HepG2 (cell line): ENCODE data around the gene MYO15A. TPM values are rescaled to one million over a fixed set of nuclear protein-coding genes. Genes with fewer than 3 reads are reported as not detected.

ENCODE experiments used
- HINFP ChIP-seq: sonication (generic); formaldehyde crosslinking; IDR thresholded peaks from 2 replicates; pipeline ENCODE4 v1.4.0; 2020; ENCODE audit warnings: low read depth, mild to moderate bottlenecking, missing genetic modification reagents
- MBNL3 ChIP-seq: fragments of 250-450 bp; sonication (Bioruptor Pico); conservative IDR thresholded peaks from 2 replicates; pipeline ENCODE4 v1.8.0; 2022; ENCODE audit warnings: mild to moderate bottlenecking, inconsistent platforms
- SNAPC4 ChIP-seq: sonication (generic); formaldehyde crosslinking; IDR thresholded peaks from 2 replicates; pipeline ENCODE4 v1.4.0; 2020; ENCODE audit warnings: mild to moderate bottlenecking, missing genetic modification reagents
- ZBED4 ChIP-seq: sonication (generic); formaldehyde crosslinking; IDR thresholded peaks from 2 replicates; pipeline ENCODE4 v1.4.0; 2020; ENCODE audit warnings: missing genetic modification reagents, borderline replicate concordance
- polyA plus RNA-seq, 8 experiments: library from polyadenylated mRNA; depleted of rRNA in 3 of 8; stranded (reverse) in 7 of 8; unstranded in 1 of 8; fragments of >200 nt; fragmentation: Illumina TruSeq in 4 of 8; extraction: Trizol in 4 of 8; gene quantifications; 2 replicates each; pipeline versions ENCODE4 v1.2.1 to v1.2.3, GENCODE V29; 2011 to 2016; ENCODE audit warnings: low read depth in 4 of 8, missing spikeins in 1 of 8, mixed read lengths in 1 of 8; ENCODE audit not compliant: insufficient read depth in 1 of 8
- total RNA-seq, 5 experiments: library from RNA; depleted of rRNA; stranded (reverse); fragments of >200 nt; fragmentation: Illumina TruSeq; extraction: Trizol; gene quantifications; 2 replicates each; pipeline ENCODE4 v1.2.3, GENCODE V29; 2016; ENCODE audit warnings: low read depth in 1 of 5
- TF ChIP-seq, protein P1 (sequence below): sonication (generic); formaldehyde crosslinking; IDR thresholded peaks from 2 replicates; pipeline ENCODE4 v1.4.0; 2020; ENCODE audit warnings: low read depth, missing genetic modification reagents

The MYO15A gene
- total and polyA plus RNA-seq, 2 of the 13 experiments (the other 11 are each of a cell fraction or from before 2014, with no cell fraction given): 0.07 to 0.20 TPM

DNA sequence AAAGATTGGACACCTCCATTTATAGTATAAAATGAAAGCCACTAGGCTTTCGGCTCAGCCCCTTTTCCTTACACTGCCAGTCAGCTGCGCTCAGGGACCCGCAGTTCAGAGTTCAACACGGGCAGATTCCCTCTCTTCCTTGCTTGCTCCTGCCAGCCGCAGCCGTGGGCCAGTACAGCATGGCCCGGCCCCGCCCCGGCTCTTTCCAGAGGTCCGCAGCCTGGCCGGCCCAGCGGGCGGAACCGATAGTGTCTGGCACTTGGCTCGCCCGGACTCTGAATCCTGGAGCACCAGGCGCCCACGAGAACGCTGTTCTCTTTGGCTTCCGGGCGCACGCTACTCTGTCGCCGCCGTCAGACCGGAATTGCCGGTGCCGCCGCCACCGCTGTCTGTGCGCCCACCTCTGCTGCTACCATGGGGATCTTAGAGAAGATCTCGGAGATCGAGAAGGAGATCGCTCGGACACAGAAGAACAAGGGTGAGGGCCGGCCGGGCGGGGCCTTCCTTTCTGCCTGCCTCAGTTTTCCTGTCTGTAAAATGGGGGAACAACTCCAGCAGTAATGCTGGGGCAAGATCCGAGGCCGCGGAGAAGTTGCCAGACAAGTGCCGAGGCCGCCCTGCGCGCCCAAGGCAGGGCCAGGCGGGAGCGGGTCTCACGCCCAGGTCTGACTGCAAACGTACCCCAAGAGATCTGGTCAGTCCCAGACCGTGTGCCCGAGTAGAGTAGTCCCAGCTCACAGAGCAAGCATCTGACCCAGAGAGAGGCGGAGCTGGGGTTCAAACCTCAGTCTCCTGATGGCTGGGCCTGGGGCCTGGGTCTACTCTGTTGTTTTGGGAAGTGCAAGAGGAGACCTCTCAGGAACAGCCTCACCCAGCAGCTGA lies 20.7 kb upstream of the MYO15A start, which contains the start of gene DRG2 (continued):
- TF ChIP-seq, protein P1, sequence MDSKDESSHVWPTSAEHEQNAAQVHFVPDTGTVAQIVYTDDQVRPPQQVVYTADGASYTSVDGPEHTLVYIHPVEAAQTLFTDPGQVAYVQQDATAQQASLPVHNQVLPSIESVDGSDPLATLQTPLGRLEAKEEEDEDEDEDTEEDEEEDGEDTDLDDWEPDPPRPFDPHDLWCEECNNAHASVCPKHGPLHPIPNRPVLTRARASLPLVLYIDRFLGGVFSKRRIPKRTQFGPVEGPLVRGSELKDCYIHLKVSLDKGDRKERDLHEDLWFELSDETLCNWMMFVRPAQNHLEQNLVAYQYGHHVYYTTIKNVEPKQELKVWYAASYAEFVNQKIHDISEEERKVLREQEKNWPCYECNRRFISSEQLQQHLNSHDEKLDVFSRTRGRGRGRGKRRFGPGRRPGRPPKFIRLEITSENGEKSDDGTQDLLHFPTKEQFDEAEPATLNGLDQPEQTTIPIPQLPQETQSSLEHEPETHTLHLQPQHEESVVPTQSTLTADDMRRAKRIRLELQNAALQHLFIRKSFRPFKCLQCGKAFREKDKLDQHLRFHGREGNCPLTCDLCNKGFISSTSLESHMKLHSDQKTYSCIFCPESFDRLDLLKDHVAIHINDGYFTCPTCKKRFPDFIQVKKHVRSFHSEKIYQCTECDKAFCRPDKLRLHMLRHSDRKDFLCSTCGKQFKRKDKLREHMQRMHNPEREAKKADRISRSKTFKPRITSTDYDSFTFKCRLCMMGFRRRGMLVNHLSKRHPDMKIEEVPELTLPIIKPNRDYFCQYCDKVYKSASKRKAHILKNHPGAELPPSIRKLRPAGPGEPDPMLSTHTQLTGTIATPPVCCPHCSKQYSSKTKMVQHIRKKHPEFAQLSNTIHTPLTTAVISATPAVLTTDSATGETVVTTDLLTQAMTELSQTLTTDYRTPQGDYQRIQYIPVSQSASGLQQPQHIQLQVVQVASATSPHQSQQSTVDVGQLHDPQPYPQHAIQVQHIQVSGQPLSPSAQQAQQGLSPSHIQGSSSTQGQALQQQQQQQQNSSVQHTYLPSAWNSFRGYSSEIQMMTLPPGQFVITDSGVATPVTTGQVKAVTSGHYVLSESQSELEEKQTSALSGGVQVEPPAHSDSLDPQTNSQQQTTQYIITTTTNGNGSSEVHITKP (CRISPR knock-in tag): peak; percentile 79
- TF ChIP-seq HINFP: peak; percentile 94
- TF ChIP-seq SNAPC4 (CRISPR knock-in tag): peak; percentile 64; the same call in 1 of the 2 replicates
- no peak for TF ChIP-seq MBNL3
- TF ChIP-seq ZBED4: peak; percentile 99
